H1 (cell line): ENCODE measurements around the gene SLC66A1. TPM values are rescaled to one million over a fixed set of nuclear protein-coding genes. Genes with fewer than 3 reads are reported as not detected.
A peak's percentile ranks its signal among the peaks of the same experiment; 100 is the strongest.

Source experiments
- CTCF ChIA-PET: fragments of 300-600 bp; sonication (Branson Sonifier 250); formaldehyde crosslinking; loops from one replicate; lab custom pipeline; 2021; ENCODE audit not compliant: partially characterized antibody; lab: Charles Lee
- POLR2A ChIA-PET: fragments of 300-600 bp; sonication (Branson Sonifier 250); formaldehyde crosslinking; loops from one replicate; lab custom pipeline; 2021; ENCODE audit warnings: inconsistent platforms; ENCODE audit not compliant: partially characterized antibody; lab: Charles Lee
- DNase-seq, 2 experiments: peaks; one replicate each; pipeline versions ENCODE4 v3.0.0 to v3.0.0-alpha.2; 2010 to 2022; ENCODE audit warnings: low spot score in 2 of 2, low read depth in 1 of 2, mixed read lengths in 1 of 2
- FAIRE-seq: peaks from 2 replicates; lab custom pipeline; 2011; peaks lifted over from hg19 to GRCh38; lab: Jason Lieb, UNC
- H2AFZ ChIP-seq: 2 replicates; pipeline ENCODE4 v1.8.1; 2012; ENCODE audit warnings: low read length, inconsistent platforms
- H2AK5ac ChIP-seq: 2 replicates; pipeline ENCODE4 v1.6.1; 2013; ENCODE audit warnings: low read depth, low read length
- H2BK120ac ChIP-seq: replicated peaks from 2 replicates; pipeline ENCODE3; 2013; ENCODE audit warnings: low read depth, low read length, inconsistent platforms
- H2BK12ac ChIP-seq: 2 replicates; pipeline ENCODE4 v1.6.1; 2013; ENCODE audit warnings: low read depth, low read length
- H2BK15ac ChIP-seq: 2 replicates; pipeline ENCODE4 v1.6.1; 2013; ENCODE audit warnings: low read length
- H2BK20ac ChIP-seq: 2 replicates; pipeline ENCODE4 v1.6.1; 2013; ENCODE audit warnings: low read length
- H2BK5ac ChIP-seq: 2 replicates; pipeline ENCODE4 v1.6.1; 2013; ENCODE audit warnings: low read depth, low read length
- H3K14ac ChIP-seq: 2 replicates; pipeline ENCODE4 v1.6.1; 2013; ENCODE audit warnings: inconsistent platforms; ENCODE audit not compliant: insufficient read length
- H3K18ac ChIP-seq: 2 replicates; pipeline ENCODE4 v1.6.1; 2013; ENCODE audit warnings: low read length; ENCODE audit errors: extremely low read depth
- H3K23ac ChIP-seq: 2 replicates; pipeline ENCODE4 v1.6.1; 2013; ENCODE audit warnings: inconsistent platforms; ENCODE audit not compliant: insufficient read length
- H3K23me2 ChIP-seq: 2 replicates; pipeline ENCODE4 v1.6.1; 2013; ENCODE audit warnings: low read depth, low read length
- H3K27ac ChIP-seq: 2 replicates; pipeline ENCODE4 v1.6.1; 2011; ENCODE audit warnings: low read depth, low read length, inconsistent platforms
- H3K27me3 ChIP-seq, 4 experiments: replicated peaks in 1 of 4; 1 replicate in 1 of 4; 2 replicates in 3 of 4; pipeline versions ENCODE4 v1.6.1 to v1.8.1; 2011 to 2013; ENCODE audit warnings: low read length in 3 of 4, mild to moderate bottlenecking in 3 of 4, inconsistent platforms in 2 of 4, mixed read lengths in 2 of 4, moderate library complexity in 1 of 4; ENCODE audit not compliant: control insufficient read depth in 3 of 4, insufficient read depth in 3 of 4; ENCODE audit errors: extremely low read depth in 1 of 4
- H3K36me3 ChIP-seq, 4 experiments: 2 replicates each; pipeline versions ENCODE4 v1.6.1 to v1.8.1; 2011 to 2013; ENCODE audit warnings: mild to moderate bottlenecking in 4 of 4, low read length in 3 of 4, moderate library complexity in 2 of 4, control low read depth in 1 of 4, inconsistent platforms in 1 of 4; ENCODE audit not compliant: insufficient read depth in 4 of 4, control insufficient read depth in 2 of 4
- H3K4ac ChIP-seq: replicated peaks from 2 replicates; pipeline ENCODE3; 2013; ENCODE audit warnings: low read length, low read depth, mixed read lengths, inconsistent platforms; ENCODE audit not compliant: insufficient read length
- H3K4me1 ChIP-seq, 4 experiments: replicated peaks in 1 of 4; 1 replicate in 1 of 4; 2 replicates in 3 of 4; pipeline versions ENCODE4 v1.6.1 to v1.8.1; 2011 to 2013; ENCODE audit warnings: low read length in 3 of 4, inconsistent platforms in 2 of 4, mixed read lengths in 1 of 4; ENCODE audit not compliant: insufficient read depth in 4 of 4, control insufficient read depth in 3 of 4
- H3K4me2 ChIP-seq, 2 experiments: 2 replicates each; pipeline versions ENCODE4 v1.6.1 to v1.8.1; 2011 to 2013; ENCODE audit warnings: low read depth in 2 of 2, low read length in 2 of 2, control low read depth in 1 of 2, inconsistent platforms in 1 of 2, mild to moderate bottlenecking in 1 of 2; ENCODE audit not compliant: insufficient read depth in 1 of 2
- H3K4me3 ChIP-seq, 4 experiments: fragments of 200-600, 300-600 bp in 1 of 4; sonication (generic), shearing (Covaris generic), sonication (Bioruptor Twin) in 1 of 4; 2 replicates each; pipeline versions ENCODE4 v1.5.1 to v1.8.1; 2011 to 2016; ENCODE audit warnings: low read length in 4 of 4, low read depth in 3 of 4, control low read depth in 2 of 4, inconsistent platforms in 2 of 4, mild to moderate bottlenecking in 2 of 4, mixed read lengths in 1 of 4, moderate library complexity in 1 of 4; ENCODE audit not compliant: insufficient read depth in 2 of 4; ENCODE audit errors: extremely low read depth in 1 of 4
- H3K56ac ChIP-seq: replicated peaks from 2 replicates; pipeline ENCODE3; 2013; ENCODE audit warnings: low read depth, mild to moderate bottlenecking, mixed read lengths, low read length, inconsistent platforms; ENCODE audit not compliant: insufficient read length
- H3K79me1 ChIP-seq: 2 replicates; pipeline ENCODE4 v1.6.1; 2013; ENCODE audit warnings: low read depth, low read length, control low read depth
- H3K79me2 ChIP-seq, 2 experiments: 2 replicates each; pipeline versions ENCODE4 v1.6.1 to v1.8.1; 2012 to 2013; ENCODE audit warnings: low read length in 2 of 2, mild to moderate bottlenecking in 2 of 2, inconsistent platforms in 1 of 2; ENCODE audit not compliant: insufficient read depth in 2 of 2, control insufficient read depth in 1 of 2
- H3K9ac ChIP-seq, 4 experiments: replicated peaks in 1 of 4; 1 replicate in 1 of 4; 2 replicates in 3 of 4; pipeline versions ENCODE4 v1.6.1 to v1.8.1; 2011 to 2013; ENCODE audit warnings: low read depth in 3 of 4, low read length in 3 of 4, control low read depth in 2 of 4, mild to moderate bottlenecking in 2 of 4, moderate library complexity in 2 of 4, inconsistent platforms in 1 of 4; ENCODE audit errors: extremely low read depth in 1 of 4
- H3K9me3 ChIP-seq, 2 experiments: 2 replicates each; pipeline versions ENCODE4 v1.6.1 to v1.8.1; 2012 to 2013; ENCODE audit warnings: mild to moderate bottlenecking in 2 of 2, moderate library complexity in 2 of 2, control low read depth in 1 of 2, inconsistent platforms in 1 of 2, low read depth in 1 of 2, low read length in 1 of 2, mixed read lengths in 1 of 2; ENCODE audit not compliant: insufficient read depth in 2 of 2
- H4K20me1 ChIP-seq, 2 experiments: replicated peaks in 1 of 2; 2 replicates each; pipeline versions ENCODE3 to v1.8.1; 2011 to 2013; ENCODE audit warnings: inconsistent platforms in 2 of 2, low read length in 2 of 2, mild to moderate bottlenecking in 1 of 2; ENCODE audit not compliant: insufficient read depth in 2 of 2, control insufficient read depth in 1 of 2
- H4K5ac ChIP-seq: 2 replicates; pipeline ENCODE4 v1.6.1; 2013; ENCODE audit warnings: low read length, low read depth, mixed read lengths, inconsistent platforms; ENCODE audit not compliant: insufficient read length
- H4K8ac ChIP-seq: 2 replicates; pipeline ENCODE4 v1.8.0; 2013; ENCODE audit warnings: mild to moderate bottlenecking, moderate library complexity, low read length, inconsistent platforms; ENCODE audit not compliant: insufficient read depth; ENCODE audit errors: extremely low read depth
- H4K91ac ChIP-seq: replicated peaks from 2 replicates; pipeline ENCODE3; 2013; ENCODE audit warnings: low read length, mixed read lengths, inconsistent platforms; ENCODE audit not compliant: insufficient read length
- CBX8 ChIP-seq: fragments of 300-800, 300-1000 bp; sonication (generic); IDR thresholded peaks from 2 replicates; pipeline ENCODE4 v1.7.1; 2016; ENCODE audit warnings: low read depth, low read length, borderline replicate concordance
- CTCF ChIP-seq, 3 experiments: IDR thresholded peaks; 1 replicate in 2 of 3; 2 replicates in 1 of 3; pipeline versions ENCODE4 v1.5.1 to v1.6.1; 2011; ENCODE audit warnings: low read length in 3 of 3, mild to moderate bottlenecking in 3 of 3, inconsistent platforms in 2 of 3, low read depth in 1 of 3, moderate library complexity in 1 of 3; ENCODE audit not compliant: insufficient read depth in 1 of 3; ENCODE audit errors: control extremely low read depth in 1 of 3
- GABPA ChIP-seq: IDR thresholded peaks from 2 replicates; pipeline ENCODE4 v1.6.1; 2011; ENCODE audit warnings: mild to moderate bottlenecking, low read length, moderate library complexity, borderline replicate concordance; ENCODE audit not compliant: insufficient read depth
- JUN ChIP-seq: IDR thresholded peaks from 2 replicates; pipeline ENCODE4 v1.6.1; 2011; ENCODE audit warnings: low read depth, mild to moderate bottlenecking, improper control_type of control experiment, low read length
- JUND ChIP-seq: IDR thresholded peaks from 2 replicates; pipeline ENCODE4 v1.6.1; 2011; ENCODE audit warnings: mild to moderate bottlenecking, improper control_type of control experiment, low read length
- KDM1A ChIP-seq: fragments of 200-600, 300-600 bp; sonication (generic); IDR thresholded peaks from 2 replicates; pipeline ENCODE4 v1.7.1; 2016; ENCODE audit warnings: mild to moderate bottlenecking, low read length, borderline replicate concordance
- KDM4A ChIP-seq: IDR thresholded peaks from one replicate; pipeline ENCODE4 v1.7.1; 2012; ENCODE audit warnings: low read depth, mild to moderate bottlenecking, moderate library complexity, low read length, inconsistent platforms; ENCODE audit not compliant: severe bottlenecking
- KDM5A ChIP-seq: fragments of 200-600 bp; IDR thresholded peaks from 2 replicates; pipeline ENCODE4 v1.7.1; 2012; ENCODE audit warnings: mild to moderate bottlenecking, low read length, inconsistent platforms, mixed read lengths
- POU5F1 ChIP-seq: IDR thresholded peaks from 2 replicates; pipeline ENCODE4 v1.6.1; 2011; ENCODE audit warnings: low read depth, mild to moderate bottlenecking, low read length, moderate library complexity
- TAF7 ChIP-seq: optimal IDR thresholded peaks from 2 replicates; pipeline ENCODE3; 2011; ENCODE audit warnings: low read depth, mild to moderate bottlenecking, inconsistent platforms, low read length, moderate library complexity, borderline replicate concordance
- WGBS, 2 experiments: shearing (Covaris generic) in 1 of 2; methylation state at CpG; one replicate each; pipeline versions ENCODE4 v1.1.6 to v1.1.7; 2013 to 2015; ENCODE audit warnings: low lambda C conversion rate in 2 of 2, mixed read lengths in 2 of 2, inconsistent platforms in 1 of 2, low coverage in 1 of 2, missing lambda C conversion rate in 1 of 2; ENCODE audit not compliant: insufficient replicate concordance in 2 of 2, insufficient coverage in 1 of 2, insufficient read length in 1 of 2; ENCODE audit errors: extremely low coverage in 1 of 2, missing lambda C conversion rate in 1 of 2; 5-methylcytosine and 5-hydroxymethylcytosine counted together
- polyA plus RNA-seq, 7 experiments: library from polyadenylated mRNA; depleted of rRNA in 3 of 7; stranded (reverse) in 5 of 7; unstranded in 2 of 7; fragments of >200 nt in 5 of 7; fragments of 200-250 nt in 2 of 7; gene quantifications; 1 replicate in 5 of 7; 2 replicates in 1 of 7; 4 replicates in 1 of 7; pipeline versions ENCODE4 v1.2.1 to v1.2.3, GENCODE V29; 2011 to 2013; ENCODE audit warnings: missing spikeins in 2 of 7, mixed read lengths in 2 of 7
- total RNA-seq: library from RNA; stranded (reverse); fragmentation: NEBNext Ultra II Directional; extraction: Animal tissue kit (Norgen Biotek cat#: 25700); gene quantifications from 2 replicates; pipeline ENCODE4 v1.2.1, GENCODE V29; 2021

Gene SLC66A1
- total and polyA plus RNA-seq, 2 of the 8 experiments (the other 6 are each of a cell fraction or from before 2014, with no cell fraction given), result 16.8 to 27.9 TPM

DNA sequence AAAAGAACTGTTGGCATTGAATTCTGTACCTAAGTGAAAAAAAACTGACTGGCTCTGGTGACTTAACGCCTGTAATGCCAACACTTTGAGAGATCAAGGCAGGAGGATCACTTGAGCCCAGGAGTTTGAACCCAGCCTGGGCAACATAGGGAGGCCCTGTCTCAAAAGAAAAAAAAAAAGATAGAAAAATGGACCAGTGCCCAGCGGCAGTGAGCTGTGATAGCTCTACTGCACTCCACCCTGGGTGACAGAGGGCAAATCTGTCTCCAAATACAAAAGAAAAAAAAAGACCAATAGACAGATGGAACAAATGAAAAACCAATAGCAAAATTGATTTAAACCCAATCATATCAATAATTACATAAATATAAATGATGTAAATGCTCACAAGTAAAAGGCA, 22.9 kb upstream of the SLC66A1 start:
- Histone ChIP-seq H3K9ac (no peak overlapping the region), H3K14ac (no peak overlapping the region), H3K4me2 (peak overlapping the region; percentile 64 to 97), H2BK120ac (no peak overlapping the region), H2BK20ac (no peak overlapping the region), H3K23me2 (peaks cover 4% of the 10 kb centered on the region), H4K20me1 (peaks cover 0 to 3% of the 10 kb centered on the region in 2 experiments), H3K23ac (no peak overlapping the region), H3K27me3 (peaks cover 8 to 26% (median 20%) of the 10 kb centered on the region in 4 experiments), H3K9me3 (peaks cover under 1 to 5% of the 10 kb centered on the region in 2 experiments; a peak in 3 of 4 replicates), H2BK5ac (no peak overlapping the region), H2AFZ (0 out of 2 replicates have a peak overlapping the region, but pooled peaks have one; percentile 85), H4K91ac (no peak overlapping the region), H3K56ac (no peak overlapping the region), H3K4me3 (peak overlapping the region; percentile 31 to 64 (median 51); a peak in 6 of 8 replicates), H4K5ac (no peak overlapping the region), H3K18ac (no peak overlapping the region), H3K36me3 (no peaks in the 10 kb centered on the region), H3K4me1 (no peaks in the 10 kb centered on the region), H4K8ac (no peak overlapping the region), H2AK5ac (no peak overlapping the region), H3K79me2 (no peaks in the 10 kb centered on the region), H2BK12ac (no peak overlapping the region), H2BK15ac (no peak overlapping the region), H3K4ac (no peak overlapping the region), H3K79me1 (no peaks in the 10 kb centered on the region), H3K27ac (no peak overlapping the region)
- FAIRE-seq (no peak), DNase-seq (no peak)
- ChIA-PET CTCF (no interaction called here), POLR2A (interaction anchor here (1.0 to 1.8 kb wide), 5 partner anchors 21 to 77 kb away, joined by 3 to 7 read pairs (median 4); partner anchors contain the start of genes EMC1 and MRTO4)
- WGBS, 2 experiments, result 66% methylated on average over 2 of the region's 2 CpGs; no CpG with 5 or more reads in 1 of the 2 experiments
- no peak for TF ChIP-seq JUN
- TF ChIP-seq CTCF (IDR thresholded peaks at IDR 0.05; ENCODE audit: control extremely low read depth in 1 of 3, insufficient read depth in 1 of 3, low read depth in 1 of 3, low read length in 3 of 3), result no peak
- no peak for TF ChIP-seq KDM1A
- no peak for TF ChIP-seq CBX8
- TF ChIP-seq GABPA, result no peak
- TF ChIP-seq KDM5A, result no peak
- no peak for TF ChIP-seq TAF7
- no peak for TF ChIP-seq KDM4A
- no peak for TF ChIP-seq JUND
- no peak for TF ChIP-seq POU5F1
